ENCODE results near the gene MIEN1. TPM values are rescaled to one million over a fixed set of nuclear protein-coding genes. Genes with fewer than 3 reads are reported as not detected.
"Not testable (repeated sequence)": the region's sequence is repeated elsewhere in the genome, so short reads cannot be mapped to it uniquely, and the experiment has no call there.

The MIEN1 gene
- total and polyA plus RNA-seq, 4 donors, result 14.5 to 71.7 (median 60.5) TPM

- Histone ChIP-seq H3K27ac (ENCODE audit: low read depth, low read length) (no peak overlapping the region), H3K27me3 (ENCODE audit: control insufficient read depth, insufficient read depth, low read length) (no peaks in the 10 kb centered on the region), H3K4me3 (ENCODE audit: low read depth, low read length) (no peak overlapping the region), H3K4me1 (ENCODE audit: control insufficient read depth, insufficient read depth, low read length) (peaks cover 38% of the 10 kb centered on the region), H3K36me3 (ENCODE audit: control insufficient read depth, insufficient read depth, low read length) (no peaks in the 10 kb centered on the region), H3K9me3 (ENCODE audit: control insufficient read depth, insufficient read depth, low read length) (no peaks in the 10 kb centered on the region)
- 74% methylated on average over 9 of the region's 9 CpGs for WGBS (ENCODE audit: insufficient coverage)
- no peak for DNase-seq (ENCODE audit: low read depth in 4 of 6, low spot score in 6 of 6)
These were observed 20.0 kb upstream of the MIEN1 start for GRCh38 chr17:39750131-39751015.

DNA sequence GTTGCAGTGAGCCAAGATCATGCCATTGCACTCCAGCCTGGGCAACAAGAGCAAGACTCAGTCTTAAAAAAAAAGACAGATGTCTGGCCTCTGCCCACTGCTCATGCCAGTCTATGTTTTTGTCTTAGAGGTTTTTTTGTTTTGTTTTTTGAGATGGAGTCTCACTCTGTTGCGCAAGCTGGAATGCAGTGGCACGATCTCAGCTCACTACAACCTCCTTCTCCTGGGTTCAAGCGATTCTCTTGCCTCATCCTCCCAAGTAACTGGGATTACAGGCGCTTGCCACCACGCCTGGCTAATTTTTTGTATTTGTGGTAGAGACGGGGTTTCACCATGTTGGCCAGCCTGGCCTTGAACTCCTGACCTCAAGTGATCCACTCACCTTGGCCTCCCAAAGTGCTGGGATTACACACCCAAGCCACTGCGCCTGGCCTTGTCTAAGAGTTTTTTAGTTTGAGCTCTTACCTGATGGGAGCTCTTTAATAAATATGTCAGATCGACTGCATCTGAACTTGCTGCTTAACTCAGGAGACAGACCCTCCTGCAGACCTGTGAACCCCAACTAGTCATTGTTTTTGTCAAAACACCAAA lies 18.2 kb upstream of the MIEN1 start:
- H3K9me3 ChIP-seq (ENCODE audit: control insufficient read depth, insufficient read depth, low read length); DNase-seq (ENCODE audit: low read depth in 4 of 6, low spot score in 6 of 6); H3K36me3 ChIP-seq (ENCODE audit: control insufficient read depth, insufficient read depth, low read length); H3K27ac ChIP-seq (ENCODE audit: low read depth, low read length); H3K4me3 ChIP-seq (ENCODE audit: low read depth, low read length); H3K27me3 ChIP-seq (ENCODE audit: control insufficient read depth, insufficient read depth, low read length): not testable (repeated sequence)
- WGBS (ENCODE audit: insufficient coverage), result 91% methylated on average over 2 of the region's 8 CpGs
- H3K4me1 ChIP-seq (ENCODE audit: control insufficient read depth, insufficient read depth, low read length), result peaks cover 26% of the 10 kb centered on the region

GRCh38 chr17:39747745-39748144 lies 17.4 kb upstream of the MIEN1 start:
- H3K4me3 ChIP-seq (ENCODE audit: low read depth, low read length), result no peak overlapping the region
- no peak for DNase-seq (ENCODE audit: low read depth in 4 of 6, low spot score in 6 of 6)
- H3K36me3 ChIP-seq (ENCODE audit: control insufficient read depth, insufficient read depth, low read length), result no peaks in the 10 kb centered on the region
- H3K4me1 ChIP-seq (ENCODE audit: control insufficient read depth, insufficient read depth, low read length), result peaks cover 19% of the 10 kb centered on the region
- H3K27me3 ChIP-seq (ENCODE audit: control insufficient read depth, insufficient read depth, low read length), result peaks cover 8% of the 10 kb centered on the region
- no peak overlapping the region for H3K27ac ChIP-seq (ENCODE audit: low read depth, low read length)
- 100% methylated on average over 2 of the region's 4 CpGs for WGBS (ENCODE audit: insufficient coverage)
- H3K9me3 ChIP-seq (ENCODE audit: control insufficient read depth, insufficient read depth, low read length), result no peaks in the 10 kb centered on the region

- H3K27ac ChIP-seq (ENCODE audit: low read depth, low read length), result no peak overlapping the region
- H3K4me1 ChIP-seq (ENCODE audit: control insufficient read depth, insufficient read depth, low read length), result peaks cover 10% of the 10 kb centered on the region
- no peaks in the 10 kb centered on the region for H3K36me3 ChIP-seq (ENCODE audit: control insufficient read depth, insufficient read depth, low read length)
- DNase-seq (ENCODE audit: low read depth in 4 of 6, low spot score in 6 of 6), result no peak
- H3K27me3 ChIP-seq (ENCODE audit: control insufficient read depth, insufficient read depth, low read length), result peaks cover 17% of the 10 kb centered on the region
- 90% methylated on average over 4 of the region's 7 CpGs for WGBS (ENCODE audit: insufficient coverage)
- no peak overlapping the region for H3K4me3 ChIP-seq (ENCODE audit: low read depth, low read length)
- no peaks in the 10 kb centered on the region for H3K9me3 ChIP-seq (ENCODE audit: control insufficient read depth, insufficient read depth, low read length)
These were observed 15.8 kb upstream of the MIEN1 start for GRCh38 chr17:39746145-39746461.

GRCh38 chr17:39745335-39746144 lies 15.2 kb upstream of the MIEN1 start:
- Histone ChIP-seq H3K27me3 (ENCODE audit: control insufficient read depth, insufficient read depth, low read length) (peaks cover 23% of the 10 kb centered on the region), H3K4me3 (ENCODE audit: low read depth, low read length) (no peak overlapping the region), H3K4me1 (ENCODE audit: control insufficient read depth, insufficient read depth, low read length) (peaks cover 9% of the 10 kb centered on the region), H3K9me3 (ENCODE audit: control insufficient read depth, insufficient read depth, low read length) (no peaks in the 10 kb centered on the region), H3K27ac (ENCODE audit: low read depth, low read length) (no peak overlapping the region), H3K36me3 (ENCODE audit: control insufficient read depth, insufficient read depth, low read length) (no peaks in the 10 kb centered on the region)
- no peak for DNase-seq (ENCODE audit: low read depth in 4 of 6, low spot score in 6 of 6)
- WGBS (ENCODE audit: insufficient coverage), result 90% methylated on average over 12 of the region's 23 CpGs

- H3K4me3 ChIP-seq (ENCODE audit: low read depth, low read length), result no peak overlapping the region
- H3K27me3 ChIP-seq (ENCODE audit: control insufficient read depth, insufficient read depth, low read length), result peaks cover 30% of the 10 kb centered on the region
- H3K36me3 ChIP-seq (ENCODE audit: control insufficient read depth, insufficient read depth, low read length), result no peaks in the 10 kb centered on the region
- H3K4me1 ChIP-seq (ENCODE audit: control insufficient read depth, insufficient read depth, low read length), result peaks cover 10% of the 10 kb centered on the region
- no peak for DNase-seq (ENCODE audit: low read depth in 4 of 6, low spot score in 6 of 6)
- 87% methylated on average over 5 of the region's 8 CpGs for WGBS (ENCODE audit: insufficient coverage)
- H3K27ac ChIP-seq (ENCODE audit: low read depth, low read length), result no peak overlapping the region
- H3K9me3 ChIP-seq (ENCODE audit: control insufficient read depth, insufficient read depth, low read length), result no peaks in the 10 kb centered on the region
These were observed 14.5 kb upstream of the MIEN1 start for GRCh38 chr17:39744836-39745215.

DNA sequence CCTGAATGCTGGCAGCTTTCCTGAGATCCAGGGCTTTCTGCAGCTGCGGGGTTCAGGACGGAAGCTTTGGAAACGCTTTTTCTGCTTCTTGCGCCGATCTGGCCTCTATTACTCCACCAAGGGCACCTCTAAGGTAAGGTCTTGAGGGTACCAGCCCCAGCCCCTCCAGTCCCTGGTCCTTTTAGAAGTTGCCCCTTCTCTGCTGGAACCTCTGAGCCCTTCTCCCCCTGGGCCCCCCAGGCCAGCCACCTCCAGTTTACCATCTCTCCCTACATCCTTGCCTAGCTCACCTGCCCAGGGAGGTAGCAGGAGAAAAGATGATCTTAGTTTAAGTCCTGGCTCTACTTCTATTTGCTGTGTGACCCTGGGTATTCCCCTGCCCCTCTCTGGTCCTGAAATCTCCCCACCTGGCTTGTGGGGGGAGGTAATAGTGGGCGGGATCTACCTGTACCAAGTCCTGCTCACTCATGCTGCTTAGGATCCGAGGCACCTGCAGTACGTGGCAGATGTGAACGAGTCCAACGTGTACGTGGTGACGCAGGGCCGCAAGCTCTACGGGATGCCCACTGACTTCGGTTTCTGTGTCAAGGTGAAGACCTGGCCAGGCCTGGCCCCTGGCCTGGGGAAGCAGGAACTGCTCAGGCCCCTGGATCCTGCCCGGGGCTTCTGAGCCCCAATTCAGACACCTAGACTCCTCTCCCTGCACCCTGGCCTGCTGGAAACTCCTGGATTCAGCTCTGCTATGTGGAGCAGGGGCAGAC lies 13.9 kb upstream of the MIEN1 start:
- DNase-seq (ENCODE audit: low read depth in 4 of 6, low spot score in 6 of 6), result no peak
- no peaks in the 10 kb centered on the region for H3K36me3 ChIP-seq (ENCODE audit: control insufficient read depth, insufficient read depth, low read length)
- no peaks in the 10 kb centered on the region for H3K9me3 ChIP-seq (ENCODE audit: control insufficient read depth, insufficient read depth, low read length)
- H3K4me1 ChIP-seq (ENCODE audit: control insufficient read depth, insufficient read depth, low read length), result peaks cover 16% of the 10 kb centered on the region
- 94% methylated on average over 15 of the region's 16 CpGs for WGBS (ENCODE audit: insufficient coverage)
- H3K4me3 ChIP-seq (ENCODE audit: low read depth, low read length), result no peak overlapping the region
- peaks cover 36% of the 10 kb centered on the region for H3K27me3 ChIP-seq (ENCODE audit: control insufficient read depth, insufficient read depth, low read length)
- no peak overlapping the region for H3K27ac ChIP-seq (ENCODE audit: low read depth, low read length)

DNA sequence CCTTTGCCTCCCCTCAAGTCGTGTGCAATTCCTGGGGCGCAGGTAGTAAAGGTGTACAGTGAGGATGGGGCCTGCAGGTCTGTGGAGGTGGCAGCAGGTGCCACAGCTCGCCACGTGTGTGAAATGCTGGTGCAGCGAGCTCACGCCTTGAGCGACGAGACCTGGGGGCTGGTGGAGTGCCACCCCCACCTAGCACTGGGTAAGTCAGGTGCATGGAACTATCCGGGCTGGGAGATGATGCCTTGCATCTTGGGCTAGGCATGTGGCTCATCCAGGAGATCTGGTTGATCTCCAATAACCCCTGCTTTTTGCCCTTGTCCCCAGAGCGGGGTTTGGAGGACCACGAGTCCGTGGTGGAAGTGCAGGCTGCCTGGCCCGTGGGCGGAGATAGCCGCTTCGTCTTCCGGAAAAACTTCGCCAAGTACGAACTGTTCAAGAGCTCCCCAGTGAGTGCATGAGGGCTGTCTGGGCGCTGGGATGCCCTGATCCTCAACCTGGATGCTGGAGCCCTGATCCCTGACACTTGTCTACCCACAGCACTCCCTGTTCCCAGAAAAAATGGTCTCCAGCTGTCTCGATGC lies 12.6 kb upstream of the MIEN1 start:
- Histone ChIP-seq H3K27me3 (ENCODE audit: control insufficient read depth, insufficient read depth, low read length) (peaks cover 48% of the 10 kb centered on the region), H3K4me1 (ENCODE audit: control insufficient read depth, insufficient read depth, low read length) (peaks cover 28% of the 10 kb centered on the region), H3K4me3 (ENCODE audit: low read depth, low read length) (no peak overlapping the region), H3K9me3 (ENCODE audit: control insufficient read depth, insufficient read depth, low read length) (no peaks in the 10 kb centered on the region), H3K27ac (ENCODE audit: low read depth, low read length) (no peak overlapping the region), H3K36me3 (ENCODE audit: control insufficient read depth, insufficient read depth, low read length) (no peaks in the 10 kb centered on the region)
- WGBS (ENCODE audit: insufficient coverage), result 87% methylated on average over 20 of the region's 21 CpGs
- no peak for DNase-seq (ENCODE audit: low read depth in 4 of 6, low spot score in 6 of 6)

All from spinal cord (tissue), 10 donors.